Measurements from ENCODE around the gene CHD3.

CHD3 gene

GRCh38 chr17:7888184-7888920, at the start of gene CHD3:
CHD3 (plus strand) TSS chr17:7888789; CDS start chr17:7889001, 212 bp downstream.
- DNase-seq: peak; percentile 58

GRCh38 chr17:7839190-7839875, 49.3 kb upstream of the CHD3 start:
- no peak for DNase-seq

- DNase-seq: peak; percentile 47
Observed at GRCh38 chr17:7839876-7840261, 48.7 kb upstream of the CHD3 start.

GRCh38 chr17:7840441-7840840, 48.1 kb upstream of the CHD3 start:
- DNase-seq: no peak

- no peak for DNase-seq
Observed at GRCh38 chr17:7840875-7841274, 47.7 kb upstream of the CHD3 start.

- DNase-seq: peak; percentile 82
Observed at GRCh38 chr17:7841396-7841914, 47.1 kb upstream of the CHD3 start.

- DNase-seq: peak; percentile 87
Observed at GRCh38 chr17:7841915-7842379, 46.6 kb upstream of the CHD3 start.

GRCh38 chr17:7842380-7843256, 46.0 kb upstream of the CHD3 start:
- DNase-seq: peak; percentile 88

GRCh38 chr17:7843257-7843535, 45.4 kb upstream of the CHD3 start:
- DNase-seq: peak; percentile 37

- peak; percentile 89 for DNase-seq
Observed at GRCh38 chr17:7843536-7844291, 44.9 kb upstream of the CHD3 start.

- DNase-seq: peak; percentile 94
Observed at GRCh38 chr17:7844292-7845154, 44.1 kb upstream of the CHD3 start.

GRCh38 chr17:7845359-7846062, 43.1 kb upstream of the CHD3 start:
- no peak for DNase-seq

GRCh38 chr17:7846063-7846735, 42.4 kb upstream of the CHD3 start:
- no peak for DNase-seq

- no peak for DNase-seq
Observed at GRCh38 chr17:7846765-7847661, 41.6 kb upstream of the CHD3 start.

- DNase-seq: no peak
Observed at GRCh38 chr17:7848131-7848579, 40.4 kb upstream of the CHD3 start.

GRCh38 chr17:7848739-7849129, 39.9 kb upstream of the CHD3 start:
- no peak for DNase-seq

- DNase-seq: no peak
Observed at GRCh38 chr17:7849130-7849750, 39.3 kb upstream of the CHD3 start.

- no peak for DNase-seq
Observed at GRCh38 chr17:7849751-7850504, 38.7 kb upstream of the CHD3 start.
